ENCODE data around the gene COPA.

The COPA gene

DNA sequence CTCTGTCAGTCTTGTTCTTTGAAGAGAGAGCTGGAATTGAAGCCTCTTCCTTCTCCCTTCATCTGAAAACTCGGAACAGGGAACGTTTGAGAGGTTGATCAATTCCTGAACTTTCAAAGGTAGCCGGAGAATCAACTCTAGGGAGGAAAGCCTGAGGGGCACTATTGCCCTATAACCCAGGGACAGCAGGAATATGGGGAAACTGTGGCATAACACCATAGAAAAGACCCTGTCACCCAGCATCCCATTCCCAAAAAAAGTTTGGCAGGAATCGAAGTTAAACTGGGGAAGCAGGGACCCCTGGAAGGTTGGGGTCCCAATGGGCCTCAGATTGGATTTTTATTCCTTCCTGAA, 18.7 kb upstream of the COPA start:
- DNase-seq = no peak
- no peak overlapping the region for H3K9ac ChIP-seq (ENCODE audit: low read length)
- no peaks in the 10 kb centered on the region; the same call in 1 of the 2 replicates for H3K36me3 ChIP-seq (replicated peaks; ENCODE audit: insufficient read depth, low read length)
- H3K9me2 ChIP-seq (replicated peaks; ENCODE audit: insufficient read depth, low read length) = no peaks in the 10 kb centered on the region
- H2AFZ ChIP-seq (ENCODE audit: low read length) = no peak overlapping the region
- H3K4me1 ChIP-seq (ENCODE audit: low read length) = no peaks in the 10 kb centered on the region
- TF ChIP-seq EZH2phosphoT487 (IDR thresholded peaks at IDR 0.05; ENCODE audit: low read length) = no peak
- TF ChIP-seq, protein P1, sequence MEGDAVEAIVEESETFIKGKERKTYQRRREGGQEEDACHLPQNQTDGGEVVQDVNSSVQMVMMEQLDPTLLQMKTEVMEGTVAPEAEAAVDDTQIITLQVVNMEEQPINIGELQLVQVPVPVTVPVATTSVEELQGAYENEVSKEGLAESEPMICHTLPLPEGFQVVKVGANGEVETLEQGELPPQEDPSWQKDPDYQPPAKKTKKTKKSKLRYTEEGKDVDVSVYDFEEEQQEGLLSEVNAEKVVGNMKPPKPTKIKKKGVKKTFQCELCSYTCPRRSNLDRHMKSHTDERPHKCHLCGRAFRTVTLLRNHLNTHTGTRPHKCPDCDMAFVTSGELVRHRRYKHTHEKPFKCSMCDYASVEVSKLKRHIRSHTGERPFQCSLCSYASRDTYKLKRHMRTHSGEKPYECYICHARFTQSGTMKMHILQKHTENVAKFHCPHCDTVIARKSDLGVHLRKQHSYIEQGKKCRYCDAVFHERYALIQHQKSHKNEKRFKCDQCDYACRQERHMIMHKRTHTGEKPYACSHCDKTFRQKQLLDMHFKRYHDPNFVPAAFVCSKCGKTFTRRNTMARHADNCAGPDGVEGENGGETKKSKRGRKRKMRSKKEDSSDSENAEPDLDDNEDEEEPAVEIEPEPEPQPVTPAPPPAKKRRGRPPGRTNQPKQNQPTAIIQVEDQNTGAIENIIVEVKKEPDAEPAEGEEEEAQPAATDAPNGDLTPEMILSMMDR (IDR thresholded peaks at IDR 0.05; ENCODE audit: low read length) = no peak
- no peak for TF ChIP-seq EZH2 (optimal IDR thresholded peaks at IDR 0.05; ENCODE audit: low read depth, low read length)
- H3K27ac ChIP-seq (ENCODE audit: low read length) = no peak overlapping the region
- no peaks in the 10 kb centered on the region for H4K20me1 ChIP-seq (ENCODE audit: insufficient read depth, low read length)
- no peaks in the 10 kb centered on the region for H3F3A ChIP-seq (ENCODE audit: insufficient read depth, low read length)
- no peak overlapping the region for H3K4me2 ChIP-seq (ENCODE audit: low read depth, low read length)
- H3K9me3 ChIP-seq (replicated peaks; ENCODE audit: insufficient read depth, low read length) = no peaks in the 10 kb centered on the region
- H3K27me3 ChIP-seq (replicated peaks; ENCODE audit: insufficient read depth, low read length) = no peaks in the 10 kb centered on the region
- no peak overlapping the region for H3K4me3 ChIP-seq (ENCODE audit: low read length)
- H3K79me2 ChIP-seq (ENCODE audit: low read length) = no peaks in the 10 kb centered on the region

DNA sequence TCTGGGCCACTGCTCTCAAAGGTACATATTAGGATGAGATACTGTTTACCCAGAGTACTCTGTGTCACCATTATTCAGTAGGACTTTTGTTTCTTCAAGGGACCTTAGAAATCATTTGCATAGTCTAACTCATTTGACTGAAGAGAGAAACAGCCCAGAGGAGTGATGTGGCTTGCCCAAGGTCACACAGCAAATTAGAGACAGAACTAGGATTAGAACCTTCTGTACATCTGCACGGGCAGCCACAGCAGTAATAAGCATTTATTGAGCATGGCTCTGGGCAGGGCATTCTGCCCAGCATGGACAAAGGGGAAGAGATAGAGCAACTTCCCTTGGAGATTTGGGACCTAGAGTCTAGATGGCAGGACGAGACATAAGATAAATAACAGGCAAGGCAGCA, 18.1 kb upstream of the COPA start:
- Histone ChIP-seq H3K27ac (ENCODE audit: low read length) (no peak overlapping the region), H3K4me2 (ENCODE audit: low read depth, low read length) (no peak overlapping the region), H3K4me1 (ENCODE audit: low read length) (no peaks in the 10 kb centered on the region), H3K9me3 (replicated peaks; ENCODE audit: insufficient read depth, low read length) (no peaks in the 10 kb centered on the region), H3K79me2 (ENCODE audit: low read length) (no peaks in the 10 kb centered on the region), H3K27me3 (replicated peaks; ENCODE audit: insufficient read depth, low read length) (no peaks in the 10 kb centered on the region), H3K4me3 (ENCODE audit: low read length) (no peak overlapping the region), H2AFZ (ENCODE audit: low read length) (no peak overlapping the region), H3F3A (ENCODE audit: insufficient read depth, low read length) (no peaks in the 10 kb centered on the region), H4K20me1 (ENCODE audit: insufficient read depth, low read length) (no peaks in the 10 kb centered on the region), H3K9me2 (replicated peaks; ENCODE audit: insufficient read depth, low read length) (no peaks in the 10 kb centered on the region), H3K9ac (ENCODE audit: low read length) (no peak overlapping the region), H3K36me3 (replicated peaks; ENCODE audit: insufficient read depth, low read length) (no peaks in the 10 kb centered on the region; the same call in 1 of the 2 replicates)
- no peak for DNase-seq
- TF ChIP-seq, protein P1 (IDR thresholded peaks at IDR 0.05; ENCODE audit: low read length) = no peak
- TF ChIP-seq EZH2 (optimal IDR thresholded peaks at IDR 0.05; ENCODE audit: low read depth, low read length) = no peak
- no peak for TF ChIP-seq EZH2phosphoT487 (IDR thresholded peaks at IDR 0.05; ENCODE audit: low read length)

DNA sequence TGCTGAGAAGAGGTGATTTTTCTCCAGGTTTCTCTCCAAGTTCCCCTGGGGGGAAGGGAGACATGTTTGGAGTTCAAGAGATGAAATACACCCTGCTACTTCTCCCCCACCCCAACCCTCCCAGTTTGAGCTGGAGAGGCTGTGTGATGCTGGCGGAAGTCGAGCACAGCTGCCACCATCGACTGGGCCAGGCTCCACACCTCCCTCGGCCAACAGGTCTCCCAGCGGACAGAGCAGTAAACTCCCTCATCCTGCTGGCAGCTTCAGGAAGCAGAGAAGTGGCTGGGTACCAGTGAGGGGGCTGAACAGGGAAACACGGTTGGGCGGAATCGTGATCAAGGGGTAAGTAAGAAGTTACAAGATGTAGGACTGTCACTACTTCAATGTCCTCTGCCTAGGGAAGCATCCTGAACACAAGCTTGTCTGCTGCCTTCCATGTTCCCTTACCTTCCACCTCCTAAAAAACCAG, 17.2 kb upstream of the COPA start:
- Histone ChIP-seq H3F3A (ENCODE audit: insufficient read depth, low read length) (no peaks in the 10 kb centered on the region), H3K9ac (ENCODE audit: low read length) (no peak overlapping the region), H3K36me3 (replicated peaks; ENCODE audit: insufficient read depth, low read length) (no peaks in the 10 kb centered on the region; the same call in 1 of the 2 replicates), H3K9me2 (replicated peaks; ENCODE audit: insufficient read depth, low read length) (no peaks in the 10 kb centered on the region), H3K4me1 (ENCODE audit: low read length) (no peaks in the 10 kb centered on the region), H3K27ac (ENCODE audit: low read length) (no peak overlapping the region), H3K4me2 (ENCODE audit: low read depth, low read length) (no peak overlapping the region), H2AFZ (ENCODE audit: low read length) (no peak overlapping the region), H3K79me2 (ENCODE audit: low read length) (no peaks in the 10 kb centered on the region), H4K20me1 (ENCODE audit: insufficient read depth, low read length) (no peaks in the 10 kb centered on the region), H3K4me3 (ENCODE audit: low read length) (no peak overlapping the region), H3K27me3 (replicated peaks; ENCODE audit: insufficient read depth, low read length) (no peaks in the 10 kb centered on the region), H3K9me3 (replicated peaks; ENCODE audit: insufficient read depth, low read length) (no peaks in the 10 kb centered on the region)
- TF ChIP-seq EZH2 (optimal IDR thresholded peaks at IDR 0.05; ENCODE audit: low read depth, low read length) (no peak), EZH2phosphoT487 (IDR thresholded peaks at IDR 0.05; ENCODE audit: low read length) (no peak)
- TF ChIP-seq, protein P1 (IDR thresholded peaks at IDR 0.05; ENCODE audit: low read length) = no peak
- no peak for DNase-seq

Measured in MM.1S (cell line).